Activated naive CD4-positive, alpha-beta T cell treated with anti-CD3 and anti-CD28 coated beads, Interleukin-2, amount 50 U/mL, for 24 hours (primary cell): Measurements from ENCODE around the gene RUNX1.

Experiments
- H3K27ac Mint-ChIP-seq: one replicate; pipeline ENCODE4 v1.8.0; 2021; ENCODE audit warnings: mild to moderate bottlenecking, mixed read lengths
- H3K27me3 Mint-ChIP-seq: one replicate; pipeline ENCODE4 v1.8.0; 2021; ENCODE audit warnings: mixed read lengths
- H3K36me3 Mint-ChIP-seq: one replicate; pipeline ENCODE4 v1.8.0; 2021; ENCODE audit warnings: mixed read lengths
- H3K4me1 Mint-ChIP-seq: one replicate; pipeline ENCODE4 v1.8.0; 2021; ENCODE audit warnings: mixed read lengths
- H3K4me3 Mint-ChIP-seq: one replicate; pipeline ENCODE4 v1.8.0; 2021; ENCODE audit warnings: mild to moderate bottlenecking, mixed read lengths
- H3K9me3 Mint-ChIP-seq: one replicate; pipeline ENCODE4 v1.8.0; 2021; ENCODE audit warnings: mixed read lengths

The RUNX1 gene

DNA sequence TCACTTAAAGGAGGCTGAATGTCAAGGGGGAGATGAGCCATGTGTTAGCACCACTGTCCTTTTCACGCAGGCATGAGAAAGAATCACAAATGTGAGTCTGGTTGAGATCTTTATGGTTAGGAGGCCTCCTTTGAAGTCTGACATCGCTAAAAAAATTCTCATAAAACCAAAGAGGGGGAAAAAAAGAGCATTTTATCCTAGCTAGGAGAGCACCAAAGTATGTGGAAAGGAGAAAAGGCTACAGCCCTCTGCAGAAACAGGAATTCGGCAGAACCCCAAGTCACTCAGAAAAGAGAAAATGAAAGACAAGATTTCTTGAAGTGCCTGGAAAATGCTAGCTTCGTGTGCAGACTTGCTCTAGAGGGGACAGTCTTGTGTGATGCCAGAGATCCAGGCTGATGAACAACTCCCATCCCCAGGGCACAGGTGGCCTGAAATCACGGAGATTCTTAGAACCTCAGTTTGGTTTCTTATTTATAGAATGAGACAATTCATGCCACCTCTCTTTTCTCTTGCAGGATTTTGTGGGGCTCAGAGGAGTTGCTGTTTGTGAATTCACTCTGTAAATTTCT, 61.5 kb downstream of the RUNX1 start:
- Mint-ChIP-seq H3K4me3 (peak overlapping the region; percentile 87), H3K27me3 (no peaks in the 10 kb centered on the region), H3K27ac (peak overlapping the region; percentile 96), H3K9me3 (no peaks in the 10 kb centered on the region), H3K4me1 (peaks cover 88% of the 10 kb centered on the region), H3K36me3 (peaks cover 21% of the 10 kb centered on the region)

- Mint-ChIP-seq H3K4me3 (peak overlapping the region; percentile 87), H3K36me3 (peaks cover 24% of the 10 kb centered on the region), H3K4me1 (peaks cover 93% of the 10 kb centered on the region), H3K9me3 (no peaks in the 10 kb centered on the region), H3K27ac (peak overlapping the region; percentile 96), H3K27me3 (no peaks in the 10 kb centered on the region)
These were observed 62.3 kb downstream of the RUNX1 start for GRCh38 chr21:34986561-34987500.

DNA sequence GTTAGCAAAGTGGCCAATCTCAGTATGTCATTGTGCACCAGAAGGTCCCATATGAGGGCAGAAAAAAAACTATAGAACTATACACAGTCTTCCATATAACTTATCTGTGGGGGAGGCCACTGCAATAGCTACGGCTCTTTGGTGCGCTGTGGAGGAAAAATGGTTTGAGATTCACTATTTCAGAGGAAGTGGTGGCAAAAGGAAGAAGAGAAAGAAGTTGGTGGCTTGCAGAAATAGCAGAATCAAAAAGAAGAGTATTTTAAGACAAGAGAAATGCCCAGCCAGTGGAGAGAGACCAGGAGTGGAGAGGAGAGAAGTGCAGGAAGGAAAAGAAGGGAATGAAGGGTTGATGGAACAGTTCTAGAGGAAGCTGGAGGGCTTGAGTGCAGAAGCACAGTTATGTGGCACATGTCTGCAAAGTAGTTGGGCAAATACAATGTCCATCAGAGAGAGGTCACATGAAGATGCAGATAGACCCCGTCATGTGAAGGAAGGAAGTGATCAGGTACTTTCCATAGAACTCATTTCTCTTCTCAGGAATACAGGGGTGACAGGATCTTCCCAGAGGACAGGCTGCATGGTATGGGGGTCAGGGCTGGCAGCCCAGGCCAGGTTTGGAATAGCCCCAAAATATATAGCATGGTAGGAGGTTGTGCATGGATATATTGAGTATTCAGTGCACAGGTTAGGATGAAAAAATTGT, 64.6 kb downstream of the RUNX1 start:
- Mint-ChIP-seq H3K36me3 (peaks cover 26% of the 10 kb centered on the region), H3K4me1 (peaks cover 92% of the 10 kb centered on the region), H3K4me3 (peak overlapping the region; percentile 88), H3K9me3 (no peaks in the 10 kb centered on the region), H3K27me3 (no peaks in the 10 kb centered on the region), H3K27ac (peak overlapping the region; percentile 99)

GRCh38 chr21:34983680-34984086, 65.4 kb downstream of the RUNX1 start:
- Mint-ChIP-seq H3K4me3 (peak overlapping the region; percentile 88), H3K27ac (peak overlapping the region; percentile 99), H3K36me3 (peaks cover 27% of the 10 kb centered on the region), H3K9me3 (no peaks in the 10 kb centered on the region), H3K4me1 (peaks cover 92% of the 10 kb centered on the region), H3K27me3 (no peaks in the 10 kb centered on the region)

DNA sequence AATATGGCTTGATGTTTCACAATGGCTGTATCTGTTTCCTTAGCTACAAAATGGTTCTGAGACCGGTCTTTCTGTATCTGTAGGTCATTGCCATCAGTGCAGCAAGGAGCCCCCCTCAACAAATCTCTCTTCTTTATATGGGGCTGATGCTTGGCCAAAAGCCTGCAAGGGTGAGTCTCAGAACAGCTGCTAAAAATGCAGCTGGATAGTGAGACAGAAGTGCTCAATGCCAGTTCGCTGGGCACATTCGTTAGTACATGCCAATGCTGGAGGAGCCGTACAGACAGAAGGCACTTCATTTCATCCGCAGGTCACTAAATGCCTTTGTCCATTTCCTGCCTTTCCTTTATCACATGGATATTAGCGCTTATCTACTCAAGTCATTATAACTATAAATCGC, 67.3 kb downstream of the RUNX1 start:
- Mint-ChIP-seq H3K36me3 (peaks cover 30% of the 10 kb centered on the region), H3K9me3 (no peaks in the 10 kb centered on the region), H3K27me3 (no peaks in the 10 kb centered on the region), H3K4me1 (peaks cover 77% of the 10 kb centered on the region), H3K4me3 (peak overlapping the region; percentile 2), H3K27ac (peak overlapping the region; percentile 75)

- Mint-ChIP-seq H3K36me3 (peaks cover 31% of the 10 kb centered on the region), H3K4me1 (peaks cover 77% of the 10 kb centered on the region), H3K4me3 (no peak overlapping the region), H3K9me3 (no peaks in the 10 kb centered on the region), H3K27ac (peak overlapping the region; percentile 7), H3K27me3 (no peaks in the 10 kb centered on the region)
These were observed 68.5 kb downstream of the RUNX1 start for GRCh38 chr21:34980423-34981115.

DNA sequence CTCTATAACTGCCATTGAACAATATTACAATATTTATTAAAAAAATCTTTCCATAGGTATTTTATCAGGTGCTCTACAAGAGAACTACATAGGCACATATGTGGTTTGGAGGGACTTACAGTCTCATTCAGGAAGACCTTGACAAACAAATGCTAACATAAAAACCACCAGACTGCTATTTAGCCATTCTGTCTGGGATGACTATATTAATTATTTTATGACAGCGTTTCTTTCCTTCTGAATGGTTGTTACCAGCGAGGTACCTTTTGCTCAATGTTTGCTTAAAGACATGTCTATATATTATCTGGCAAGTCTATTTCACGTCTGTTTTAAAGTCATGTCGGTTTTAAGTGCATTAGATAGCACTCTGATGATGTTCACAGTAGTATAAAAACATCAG, 69.7 kb downstream of the RUNX1 start:
- H3K27ac Mint-ChIP-seq = peak overlapping the region; percentile 20
- H3K4me1 Mint-ChIP-seq = peaks cover 79% of the 10 kb centered on the region

GRCh38 chr21:34977333-34977732, 71.8 kb downstream of the RUNX1 start:
- Mint-ChIP-seq H3K4me3 (no peak overlapping the region), H3K27me3 (no peaks in the 10 kb centered on the region), H3K9me3 (no peaks in the 10 kb centered on the region), H3K27ac (no peak overlapping the region), H3K36me3 (peaks cover 24% of the 10 kb centered on the region), H3K4me1 (peaks cover 81% of the 10 kb centered on the region)

More for the DNA sequence above, 69.7 kb downstream of the RUNX1 start:
- no peaks in the 10 kb centered on the region for H3K27me3 Mint-ChIP-seq
- H3K36me3 Mint-ChIP-seq = peaks cover 27% of the 10 kb centered on the region
- no peak overlapping the region for H3K4me3 Mint-ChIP-seq
- no peaks in the 10 kb centered on the region for H3K9me3 Mint-ChIP-seq

- H3K36me3 Mint-ChIP-seq = peaks cover 17% of the 10 kb centered on the region
- peak overlapping the region; percentile 84 for H3K27ac Mint-ChIP-seq
- no peaks in the 10 kb centered on the region for H3K27me3 Mint-ChIP-seq
- peak overlapping the region; percentile 85 for H3K4me3 Mint-ChIP-seq
- H3K4me1 Mint-ChIP-seq = peaks cover 80% of the 10 kb centered on the region
- H3K9me3 Mint-ChIP-seq = no peaks in the 10 kb centered on the region
These were observed 74.7 kb downstream of the RUNX1 start for GRCh38 chr21:34974162-34974981.

- H3K27me3 Mint-ChIP-seq = no peaks in the 10 kb centered on the region
- H3K4me3 Mint-ChIP-seq = peak overlapping the region; percentile 85
- H3K4me1 Mint-ChIP-seq = peaks cover 80% of the 10 kb centered on the region
- peaks cover 21% of the 10 kb centered on the region for H3K36me3 Mint-ChIP-seq
- H3K9me3 Mint-ChIP-seq = no peaks in the 10 kb centered on the region
- H3K27ac Mint-ChIP-seq = peak overlapping the region; percentile 84
These were observed 75.4 kb downstream of the RUNX1 start for GRCh38 chr21:34973685-34974084.

- Mint-ChIP-seq H3K4me1 (peaks cover 95% of the 10 kb centered on the region), H3K27me3 (no peaks in the 10 kb centered on the region), H3K27ac (no peak overlapping the region), H3K9me3 (no peaks in the 10 kb centered on the region), H3K36me3 (peaks cover 26% of the 10 kb centered on the region), H3K4me3 (no peak overlapping the region)
These were observed 77.4 kb downstream of the RUNX1 start for GRCh38 chr21:34971656-34972055.

GRCh38 chr21:34970566-34970965, 78.5 kb downstream of the RUNX1 start:
- Mint-ChIP-seq H3K4me1 (peaks cover 94% of the 10 kb centered on the region), H3K4me3 (no peak overlapping the region), H3K9me3 (no peaks in the 10 kb centered on the region), H3K27ac (peak overlapping the region; percentile 27), H3K27me3 (no peaks in the 10 kb centered on the region), H3K36me3 (peaks cover 26% of the 10 kb centered on the region)

GRCh38 chr21:34970167-34970500, 79.0 kb downstream of the RUNX1 start:
- H3K27me3 Mint-ChIP-seq = no peaks in the 10 kb centered on the region
- H3K4me3 Mint-ChIP-seq = peak overlapping the region; percentile 84
- peaks cover 23% of the 10 kb centered on the region for H3K36me3 Mint-ChIP-seq
- H3K4me1 Mint-ChIP-seq = peaks cover 94% of the 10 kb centered on the region
- peak overlapping the region; percentile 27 for H3K27ac Mint-ChIP-seq
- H3K9me3 Mint-ChIP-seq = no peaks in the 10 kb centered on the region

DNA sequence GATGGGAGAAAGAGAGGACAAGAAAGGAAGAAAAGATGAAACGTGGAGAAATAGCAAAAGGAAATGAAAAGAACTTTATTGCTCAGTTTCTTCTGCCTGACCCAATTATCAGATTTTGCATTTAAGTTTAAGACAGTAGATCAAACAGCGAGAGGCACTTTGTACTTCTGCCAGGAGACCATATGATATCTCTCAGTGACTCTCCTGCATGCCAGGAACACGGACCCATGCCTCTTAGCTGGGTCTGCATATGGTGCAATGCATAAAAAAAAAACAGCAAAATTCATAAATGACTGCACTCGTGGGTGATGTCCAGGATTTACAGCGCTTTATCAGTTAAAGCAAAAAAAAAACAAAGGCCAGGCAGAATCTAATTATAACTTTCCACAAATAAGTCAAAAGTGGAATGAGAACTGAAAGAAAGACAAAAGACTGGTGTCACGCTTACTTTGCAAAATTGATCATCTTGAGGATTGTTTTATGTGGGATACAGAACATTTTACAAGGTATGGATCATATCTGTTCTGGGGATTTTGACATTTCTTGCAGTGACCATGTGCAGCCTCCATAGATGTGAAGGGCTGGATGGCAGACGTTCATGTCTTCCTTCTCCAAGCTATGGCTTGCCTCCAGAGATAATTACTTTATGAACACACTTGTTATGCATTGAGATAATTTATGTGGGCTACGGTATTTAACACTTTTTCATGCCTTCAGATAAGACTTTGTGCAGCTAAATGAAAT, 79.5 kb downstream of the RUNX1 start:
- Mint-ChIP-seq H3K4me1 (peaks cover 94% of the 10 kb centered on the region), H3K36me3 (peaks cover 25% of the 10 kb centered on the region), H3K27me3 (no peaks in the 10 kb centered on the region), H3K27ac (peak overlapping the region; percentile 91), H3K4me3 (peak overlapping the region; percentile 84), H3K9me3 (no peaks in the 10 kb centered on the region)
